Fibroblast of gingiva (primary cell): ENCODE results near the gene PLPP2.
"Not testable (repeated sequence)": the region's sequence is repeated elsewhere in the genome, so short reads cannot be mapped to it uniquely, and the experiment has no call there.

Experiments
- DNase-seq: peaks from one replicate; pipeline ENCODE4 v3.0.0-alpha.2; 2011; ENCODE audit warnings: low read depth

PLPP2 gene

GRCh38 chr19:269241-269640 is 22.0 kb downstream of the PLPP2 start:
- DNase-seq: no peak

DNA sequence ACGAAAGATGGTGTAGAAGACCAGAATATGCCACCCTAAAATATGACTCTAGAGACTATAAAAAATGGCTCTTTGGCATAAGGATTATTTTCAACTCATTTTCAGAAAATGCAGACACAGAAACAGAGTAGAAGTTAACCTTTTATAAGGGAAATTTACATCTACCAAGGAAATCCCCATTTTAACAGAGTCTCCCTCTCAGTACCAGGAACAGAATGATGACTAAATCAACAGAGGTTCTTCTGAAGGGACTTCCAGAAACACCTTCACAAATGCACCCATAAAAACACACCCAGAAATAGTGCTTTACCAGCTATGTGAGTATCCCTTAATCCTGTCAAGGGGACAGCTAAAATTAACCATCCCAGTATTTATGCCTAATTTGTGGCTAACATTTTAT is 29.1 kb downstream of the PLPP2 start:
- DNase-seq: no peak

DNA sequence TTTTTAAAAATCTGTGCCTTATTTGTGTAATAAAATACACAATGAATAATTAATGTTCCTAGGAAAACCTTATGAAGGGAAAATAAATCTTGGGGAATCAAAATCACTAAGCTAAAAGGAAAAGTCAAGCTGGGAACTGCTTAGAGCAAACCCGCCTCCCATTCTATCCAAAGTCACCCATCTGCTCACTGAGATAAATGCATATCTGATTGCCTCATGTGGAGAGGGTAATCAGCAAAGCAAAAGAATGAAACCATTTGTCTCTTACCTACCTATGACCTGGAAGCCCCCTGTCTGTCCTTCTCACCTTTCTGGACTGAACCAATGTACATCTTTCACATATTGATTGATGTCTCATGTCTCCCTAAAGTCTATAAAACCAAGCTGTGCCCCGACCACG is 34.4 kb downstream of the PLPP2 start:
- not testable (repeated sequence) for DNase-seq

DNA sequence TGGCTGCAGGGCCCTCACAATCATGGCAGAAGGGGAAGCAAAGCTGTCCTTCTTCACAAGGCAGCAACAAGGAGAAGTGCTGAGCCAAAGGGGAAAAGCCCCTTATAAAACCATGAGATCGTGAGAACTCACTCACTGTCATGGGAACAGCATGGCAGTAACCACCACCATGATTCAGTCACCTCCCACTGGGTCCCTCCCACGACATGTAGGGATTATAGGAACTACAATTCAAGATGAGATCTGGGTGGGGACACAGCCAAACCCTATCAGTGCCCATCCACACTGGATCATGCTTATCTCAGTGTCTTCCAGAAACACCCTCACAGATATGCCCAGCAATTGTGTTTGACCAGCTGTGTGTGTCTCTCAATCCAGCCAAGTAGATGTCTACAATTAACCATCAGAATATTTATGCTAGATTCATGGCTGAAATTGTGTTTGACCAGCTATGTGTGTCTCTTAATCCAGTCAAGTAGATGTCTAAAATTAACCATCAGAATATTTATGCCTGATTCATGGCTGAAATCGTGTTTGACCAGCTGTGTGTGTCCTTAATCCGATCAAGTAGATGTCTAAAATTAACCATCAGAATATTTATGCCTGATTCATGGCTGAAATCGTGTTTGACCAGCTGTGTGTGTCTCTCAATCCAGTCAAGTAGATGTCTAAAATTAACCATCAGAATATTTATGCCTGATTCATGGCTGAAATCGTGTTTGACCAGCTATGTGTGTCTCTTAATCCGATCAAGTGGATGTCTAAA is 38.6 kb downstream of the PLPP2 start:
- not testable (repeated sequence) for DNase-seq

DNA sequence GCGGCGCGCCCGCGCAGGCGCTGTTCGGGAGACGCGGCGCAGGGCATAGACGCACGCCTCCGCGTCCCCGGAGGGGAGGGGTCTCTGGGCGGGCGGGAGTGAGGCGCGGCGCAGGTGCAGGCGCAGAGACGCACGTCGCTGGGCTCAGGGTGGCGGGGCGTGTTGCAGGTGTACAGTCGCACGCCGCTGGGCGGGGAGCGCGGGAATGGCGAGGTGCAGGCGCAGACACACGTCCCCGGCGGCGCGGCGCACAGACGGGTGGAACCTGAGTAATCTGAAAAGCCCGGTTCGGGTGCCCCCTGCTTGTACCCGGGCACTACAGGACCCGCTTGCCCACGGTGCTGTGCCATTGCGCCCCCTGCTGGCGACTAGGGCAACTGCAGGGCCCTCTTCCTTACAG is 44.7 kb downstream of the PLPP2 start:
- no peak for DNase-seq

DNA sequence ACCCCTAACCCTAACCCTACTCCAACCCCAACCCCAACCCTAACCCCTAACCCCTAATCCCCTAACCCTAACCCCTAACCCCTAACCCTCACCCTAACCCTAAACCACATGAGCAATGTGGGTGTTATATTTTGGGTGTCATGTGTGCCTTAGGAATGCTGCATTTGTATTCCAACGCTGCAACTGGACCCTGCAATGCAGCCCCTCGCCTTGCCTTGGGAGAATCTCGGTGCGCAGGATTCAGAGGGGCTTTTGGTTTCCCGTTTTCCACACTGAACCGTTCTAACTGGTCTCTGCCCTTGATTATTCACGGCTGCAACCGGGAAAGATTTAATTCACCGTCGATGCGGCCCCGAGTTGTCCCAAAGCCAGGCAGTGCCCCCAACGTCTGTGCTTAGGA is 45.3 kb downstream of the PLPP2 start:
- not testable (repeated sequence) for DNase-seq

- no peak for DNase-seq
These were observed 45.7 kb downstream of the PLPP2 start for GRCh38 chr19:245457-245856.
